Thoracic aorta (tissue), 2 donors: ENCODE data around the gene ZNF423. TPM values are rescaled to one million over a fixed set of nuclear protein-coding genes. Genes with fewer than 3 reads are reported as not detected.

Experiments
- ATAC-seq: fragments of 150-250 bp; one replicate; pipeline ENCODE4 v1.8.0; 2017; ENCODE audit warnings: low read depth; ENCODE audit not compliant: insufficient number of reproducible peaks, low FRiP score
- DNase-seq: peaks from one replicate; pipeline ENCODE4 v3.0.0-alpha.2; 2020; ENCODE audit warnings: low spot score
- H3K27ac ChIP-seq, 2 donors: fragments of 200-600 bp; sonication (generic); 1 replicate in 1 of 2; 2 replicates in 1 of 2; pipeline ENCODE4 v1.5.1; 2016; ENCODE audit warnings: mild to moderate bottlenecking in 2 of 2, moderate library complexity in 2 of 2
- H3K27me3 ChIP-seq: fragments of 200-600 bp; sonication (generic); replicated peaks from 2 replicates; pipeline ENCODE4 v1.6.0; 2016; ENCODE audit warnings: mild to moderate bottlenecking; ENCODE audit not compliant: insufficient read depth
- H3K36me3 ChIP-seq: fragments of 200-600 bp; sonication (generic); one replicate; pipeline ENCODE4 v1.5.1; 2016
- H3K4me1 ChIP-seq, 2 donors: fragments of 200-600 bp; sonication (generic); 1 replicate in 1 of 2; 2 replicates in 1 of 2; pipeline versions ENCODE4 v1.5.1 to v1.6.0; 2016; ENCODE audit warnings: low read depth in 2 of 2, mild to moderate bottlenecking in 1 of 2; ENCODE audit not compliant: control insufficient read depth in 1 of 2
- H3K4me3 ChIP-seq: fragments of 200-600 bp; sonication (generic); 2 replicates; pipeline ENCODE4 v1.5.1; 2016; ENCODE audit warnings: mild to moderate bottlenecking
- H3K9me3 ChIP-seq: fragments of 200-600 bp; sonication (generic); 2 replicates; pipeline ENCODE4 v1.5.1; 2016
- total RNA-seq, 2 donors: library from RNA; depleted of rRNA; stranded (reverse); fragments of >200 nt; gene quantifications; one replicate each; pipeline versions ENCODE4 v1.1.0 to v1.2.3, GENCODE V29; 2016
- TF ChIP-seq, protein P1 (sequence below): fragments of 200-600 bp; sonication (generic); IDR thresholded peaks from one replicate; pipeline ENCODE4 v1.5.1; 2019; ENCODE audit warnings: antibody characterized with exemption

The ZNF423 gene
- total RNA-seq, 2 donors from 2014 or later: 16.2 to 22.9 TPM

GRCh38 chr16:49712542-49712941 lies 143.4 kb downstream of the ZNF423 start:
- no peak overlapping the region for H3K27ac ChIP-seq
- DNase-seq (no peak), ATAC-seq (no peak)
- peaks cover 0 to 7% of the 10 kb centered on the region in 2 donors for H3K4me1 ChIP-seq
- H3K36me3 ChIP-seq: no peaks in the 10 kb centered on the region
- H3K27me3 ChIP-seq: no peaks in the 10 kb centered on the region
- no peaks in the 10 kb centered on the region for H3K9me3 ChIP-seq
- TF ChIP-seq, protein P1, sequence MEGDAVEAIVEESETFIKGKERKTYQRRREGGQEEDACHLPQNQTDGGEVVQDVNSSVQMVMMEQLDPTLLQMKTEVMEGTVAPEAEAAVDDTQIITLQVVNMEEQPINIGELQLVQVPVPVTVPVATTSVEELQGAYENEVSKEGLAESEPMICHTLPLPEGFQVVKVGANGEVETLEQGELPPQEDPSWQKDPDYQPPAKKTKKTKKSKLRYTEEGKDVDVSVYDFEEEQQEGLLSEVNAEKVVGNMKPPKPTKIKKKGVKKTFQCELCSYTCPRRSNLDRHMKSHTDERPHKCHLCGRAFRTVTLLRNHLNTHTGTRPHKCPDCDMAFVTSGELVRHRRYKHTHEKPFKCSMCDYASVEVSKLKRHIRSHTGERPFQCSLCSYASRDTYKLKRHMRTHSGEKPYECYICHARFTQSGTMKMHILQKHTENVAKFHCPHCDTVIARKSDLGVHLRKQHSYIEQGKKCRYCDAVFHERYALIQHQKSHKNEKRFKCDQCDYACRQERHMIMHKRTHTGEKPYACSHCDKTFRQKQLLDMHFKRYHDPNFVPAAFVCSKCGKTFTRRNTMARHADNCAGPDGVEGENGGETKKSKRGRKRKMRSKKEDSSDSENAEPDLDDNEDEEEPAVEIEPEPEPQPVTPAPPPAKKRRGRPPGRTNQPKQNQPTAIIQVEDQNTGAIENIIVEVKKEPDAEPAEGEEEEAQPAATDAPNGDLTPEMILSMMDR: no peak
- H3K4me3 ChIP-seq: no peak overlapping the region

DNA sequence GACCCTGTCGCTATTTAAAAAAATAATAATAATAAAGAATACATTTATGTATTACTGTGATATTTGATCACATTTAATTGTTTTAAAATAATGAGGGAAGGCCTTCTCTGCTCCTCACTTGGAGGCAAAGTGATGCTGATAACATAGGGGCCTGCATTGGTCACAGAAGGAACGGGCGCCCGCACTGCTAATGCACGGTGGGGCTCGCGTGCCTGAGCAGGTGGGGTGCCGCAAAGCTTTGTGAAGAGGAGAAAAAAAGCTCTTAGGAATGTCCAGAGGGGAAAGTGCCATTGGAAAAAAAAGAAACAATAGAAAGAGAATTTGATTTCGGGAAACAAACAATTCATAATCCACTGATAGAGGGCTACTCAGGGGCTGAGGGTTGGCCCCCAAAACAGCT lies 143.8 kb downstream of the ZNF423 start:
- Histone ChIP-seq H3K9me3 (no peaks in the 10 kb centered on the region), H3K27ac (no peak overlapping the region), H3K4me1 (peaks cover 0 to 7% of the 10 kb centered on the region in 2 donors), H3K4me3 (no peak overlapping the region), H3K27me3 (no peaks in the 10 kb centered on the region), H3K36me3 (no peaks in the 10 kb centered on the region)
- TF ChIP-seq, protein P1: no peak
- ATAC-seq (no peak), DNase-seq (no peak)

GRCh38 chr16:49709057-49709456 lies 146.9 kb downstream of the ZNF423 start:
- Histone ChIP-seq H3K4me1 (no peaks in the 10 kb centered on the region), H3K36me3 (no peaks in the 10 kb centered on the region), H3K4me3 (no peak overlapping the region), H3K27me3 (no peaks in the 10 kb centered on the region), H3K27ac (no peak overlapping the region), H3K9me3 (no peaks in the 10 kb centered on the region)
- DNase-seq (no peak), ATAC-seq (no peak)
- TF ChIP-seq, protein P1: no peak

- no peaks in the 10 kb centered on the region for H3K27me3 ChIP-seq
- ATAC-seq (no peak), DNase-seq (no peak)
- no peak overlapping the region for H3K4me3 ChIP-seq
- no peak overlapping the region for H3K27ac ChIP-seq
- no peaks in the 10 kb centered on the region for H3K9me3 ChIP-seq
- H3K36me3 ChIP-seq: no peaks in the 10 kb centered on the region
- no peaks in the 10 kb centered on the region for H3K4me1 ChIP-seq
- TF ChIP-seq, protein P1: no peak
These were observed 147.4 kb downstream of the ZNF423 start for GRCh38 chr16:49708491-49708890.

GRCh38 chr16:49706620-49707355 lies 149.1 kb downstream of the ZNF423 start:
- DNase-seq (no peak), ATAC-seq (no peak)
- TF ChIP-seq, protein P1: no peak

More at GRCh38 chr16:49706620-49707355, 149.1 kb downstream of the ZNF423 start:
- no peaks in the 10 kb centered on the region for H3K9me3 ChIP-seq
- H3K36me3 ChIP-seq: no peaks in the 10 kb centered on the region
- no peaks in the 10 kb centered on the region for H3K27me3 ChIP-seq
- no peak overlapping the region for H3K4me3 ChIP-seq
- H3K4me1 ChIP-seq: peaks cover 0 to 12% of the 10 kb centered on the region in 2 donors
- no peak overlapping the region for H3K27ac ChIP-seq
